K562 (cell line): ENCODE data around the gene PTP4A2. TPM values are rescaled to one million over a fixed set of nuclear protein-coding genes. Genes with fewer than 3 reads are reported as not detected.

ENCODE experiments used
- ADNP ChIP-seq: fragments of 200-800 bp; sonication (Bioruptor generic); IDR thresholded peaks from 2 replicates; pipeline ENCODE4 v1.6.1; 2016; ENCODE audit warnings: missing genetic modification characterization, missing compliant biosample characterization
- ATF3 ChIP-seq, 2 experiments: fragments of 450-650 bp in 1 of 2; sonication (generic) in 1 of 2; formaldehyde crosslinking in 1 of 2; IDR thresholded peaks in 1 of 2; conservative IDR thresholded peaks in 1 of 2; 2 replicates each; pipeline versions ENCODE4 v1.6.1 to v1.8.1; 2016 to 2023; ENCODE audit warnings: mild to moderate bottlenecking in 2 of 2, moderate library complexity in 2 of 2, inconsistent platforms in 1 of 2, missing genetic modification reagents in 1 of 2
- CEBPZ ChIP-seq: fragments of 150-350 bp; IDR thresholded peaks from 2 replicates; pipeline ENCODE4 v1.6.1; 2014; ENCODE audit warnings: low read depth, mild to moderate bottlenecking, low read length, borderline replicate concordance
- CXXC5 ChIP-seq: fragments of 250-450 bp; sonication (Bioruptor Pico); IDR thresholded peaks from 2 replicates; pipeline ENCODE4 v1.8.0; 2022; ENCODE audit warnings: inconsistent platforms, mild to moderate bottlenecking, moderate library complexity
- ELF2 ChIP-seq: fragments of 250-450 bp; sonication (Bioruptor Pico); IDR thresholded peaks from 2 replicates; pipeline ENCODE4 v1.5.0; 2021; ENCODE audit warnings: mild to moderate bottlenecking
- EWSR1 ChIP-seq: fragments of 450-650 bp; IDR thresholded peaks from 2 replicates; pipeline ENCODE4 v1.6.1; 2018; ENCODE audit warnings: borderline replicate concordance, mild to moderate bottlenecking, low read depth, moderate library complexity; ENCODE audit not compliant: partially characterized antibody
- HCFC1 ChIP-seq: IDR thresholded peaks from 2 replicates; pipeline ENCODE4 v1.6.1; 2012; ENCODE audit warnings: low read depth, low read length, improper control_type of control experiment
- HIVEP1 ChIP-seq: fragments of 250-450 bp; sonication (Bioruptor Pico); IDR thresholded peaks from 2 replicates; pipeline ENCODE4 v1.4.0; 2020; ENCODE audit warnings: mild to moderate bottlenecking
- HLTF ChIP-seq: fragments of 450-650 bp; IDR thresholded peaks from 2 replicates; pipeline ENCODE4 v1.6.1; 2016
- IRF1 ChIP-seq: sonication (generic); formaldehyde crosslinking; IDR thresholded peaks from 2 replicates; pipeline ENCODE4 v1.8.0; 2022; ENCODE audit warnings: missing genetic modification reagents, mild to moderate bottlenecking, borderline replicate concordance
- NFE2 ChIP-seq: IDR thresholded peaks from 2 replicates; pipeline ENCODE4 v1.6.1; 2014; ENCODE audit warnings: antibody characterized with exemption, low read depth
- POLR2H ChIP-seq: IDR thresholded peaks from 2 replicates; pipeline ENCODE4 v1.6.1; 2016; ENCODE audit warnings: missing genetic modification characterization, low read depth, mild to moderate bottlenecking, control low read depth, missing compliant biosample characterization, moderate library complexity
- RAD51 ChIP-seq: fragments of 450-650 bp; IDR thresholded peaks from 2 replicates; pipeline ENCODE4 v1.7.1; 2016; ENCODE audit warnings: low read depth, mild to moderate bottlenecking, borderline replicate concordance
- RFX5 ChIP-seq: IDR thresholded peaks from 2 replicates; pipeline ENCODE4 v1.6.1; 2011; ENCODE audit warnings: low read depth, mild to moderate bottlenecking, improper control_type of control experiment, low read length
- SIX5 ChIP-seq, 2 experiments: IDR thresholded peaks; 2 replicates each; pipeline ENCODE4 v1.6.1; 2011; ENCODE audit warnings: low read length in 2 of 2, borderline replicate concordance in 1 of 2, low read depth in 1 of 2, mild to moderate bottlenecking in 1 of 2, moderate library complexity in 1 of 2; ENCODE audit not compliant: insufficient read depth in 1 of 2
- SRSF9 ChIP-seq: fragments of 200-400 bp; formaldehyde crosslinking; IDR thresholded peaks from 2 replicates; pipeline ENCODE4 v1.6.1; 2017; ENCODE audit warnings: low read depth, low read length, borderline replicate concordance
- TFE3 ChIP-seq: fragments of 450-650 bp; formaldehyde crosslinking; IDR thresholded peaks from 2 replicates; pipeline ENCODE4 v1.4.0; 2020; ENCODE audit warnings: mild to moderate bottlenecking, mixed read lengths
- YBX1 ChIP-seq: fragments of 450-650 bp; IDR thresholded peaks from 2 replicates; pipeline ENCODE4 v1.7.1; 2016; ENCODE audit warnings: mild to moderate bottlenecking
- ZBTB2 ChIP-seq: fragments of 450-650 bp; IDR thresholded peaks from 2 replicates; pipeline ENCODE4 v1.6.1; 2016; ENCODE audit warnings: antibody characterized with exemption
- ZEB2 ChIP-seq: fragments of 450-650 bp; IDR thresholded peaks from 2 replicates; pipeline ENCODE4 v1.6.1; 2016
- ZNF224 ChIP-seq: sonication (generic); formaldehyde crosslinking; IDR thresholded peaks from 2 replicates; pipeline ENCODE4 v1.8.0; 2022; ENCODE audit warnings: mild to moderate bottlenecking, missing genetic modification reagents
- ZNF76 ChIP-seq: fragments of 250-450 bp; sonication (Bioruptor Pico); IDR thresholded peaks from 2 replicates; pipeline ENCODE4 v1.4.0; 2020; ENCODE audit warnings: mild to moderate bottlenecking, moderate library complexity, borderline replicate concordance
- polyA plus RNA-seq, 8 experiments: library from polyadenylated mRNA; depleted of rRNA in 4 of 8; stranded (reverse) in 5 of 8; unstranded in 3 of 8; fragments of >200 nt; fragmentation: Nextera tagmentation in 2 of 8; fragmentation: Illumina TruSeq in 1 of 8; extraction: Ambion mirVana in 2 of 8; extraction: Trizol in 1 of 8; gene quantifications; 2 replicates each; pipeline versions ENCODE4 v1.2.1 to v1.2.3, GENCODE V29; 2011 to 2014; ENCODE audit warnings: inconsistent platforms in 1 of 8, missing spikeins in 1 of 8
- total RNA-seq, 7 experiments: library from RNA; depleted of rRNA in 6 of 7; stranded (reverse); fragments of >200 nt in 6 of 7; fragmentation: Illumina TruSeq in 2 of 7; extraction: Trizol in 2 of 7; gene quantifications; 2 replicates each; pipeline versions ENCODE4 v1.2.1 to v1.2.3, GENCODE V29; 2011 to 2021; ENCODE audit warnings: low replicate concordance in 1 of 7

Gene PTP4A2
- total and polyA plus RNA-seq, 9 of the 15 experiments (the other 6 are each of a cell fraction or from before 2014, with no cell fraction given) = 197 to 870 (median 480) TPM

- no peak for TF ChIP-seq CEBPZ
- no peak for TF ChIP-seq HLTF
- no peak for TF ChIP-seq NFE2
- TF ChIP-seq ZNF76 (CRISPR knock-in tag) = no peak
- no peak for TF ChIP-seq SRSF9
- TF ChIP-seq IRF1 (CRISPR knock-in tag) = no peak
- no peak for TF ChIP-seq ZNF224 (CRISPR knock-in tag)
- no peak for TF ChIP-seq HIVEP1 (CRISPR knock-in tag)
- TF ChIP-seq ATF3 (IDR thresholded peaks at IDR 0.05) = peak; percentile 84
- no peak for TF ChIP-seq ATF3 (CRISPR knock-in tag; conservative IDR thresholded peaks at IDR 0.05)
- no peak for TF ChIP-seq ZEB2
- no peak for TF ChIP-seq RFX5
- TF ChIP-seq POLR2H (tag) = peak; percentile 44; the same call in 1 of the 2 replicates
- TF ChIP-seq ADNP (tag) = no peak
- TF ChIP-seq YBX1 = no peak
- TF ChIP-seq EWSR1 = no peak
- no peak for TF ChIP-seq ZBTB2
- TF ChIP-seq ELF2 (CRISPR knock-in tag) = no peak
- TF ChIP-seq RAD51 = no peak
- no peak for TF ChIP-seq CXXC5 (CRISPR knock-in tag)
- no peak for TF ChIP-seq HCFC1
- TF ChIP-seq TFE3 (CRISPR knock-in tag) = no peak
- no peak for TF ChIP-seq SIX5 (IDR thresholded peaks at IDR 0.05; ENCODE audit: borderline replicate concordance in 1 of 2, insufficient read depth in 1 of 2, low read depth in 1 of 2, low read length in 2 of 2)
These were observed 51.3 kb downstream of the PTP4A2 start (continued) for GRCh38 chr1:31886866-31887265.
